ENCODE data around the gene GPR176.

DNA sequence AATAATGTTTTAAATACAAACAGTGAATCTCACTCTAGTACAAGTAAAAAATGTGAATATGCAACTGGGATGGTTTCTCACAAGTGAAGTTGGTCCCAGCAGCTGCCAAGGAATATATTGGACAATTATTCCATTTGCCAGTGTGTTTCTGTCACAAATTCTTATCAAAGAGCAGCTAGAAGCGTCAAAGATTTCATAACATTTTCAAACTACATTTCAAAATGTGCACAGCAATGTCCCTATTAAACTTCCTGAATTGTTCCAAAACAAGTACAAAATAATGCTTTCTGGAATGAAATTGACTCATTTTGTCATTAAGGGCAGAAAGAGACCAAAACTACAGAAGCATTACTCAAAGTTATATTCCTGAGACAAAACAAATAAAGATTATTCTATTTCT lies 38.3 kb downstream of the GPR176 start:
- TF ChIP-seq, protein P1, sequence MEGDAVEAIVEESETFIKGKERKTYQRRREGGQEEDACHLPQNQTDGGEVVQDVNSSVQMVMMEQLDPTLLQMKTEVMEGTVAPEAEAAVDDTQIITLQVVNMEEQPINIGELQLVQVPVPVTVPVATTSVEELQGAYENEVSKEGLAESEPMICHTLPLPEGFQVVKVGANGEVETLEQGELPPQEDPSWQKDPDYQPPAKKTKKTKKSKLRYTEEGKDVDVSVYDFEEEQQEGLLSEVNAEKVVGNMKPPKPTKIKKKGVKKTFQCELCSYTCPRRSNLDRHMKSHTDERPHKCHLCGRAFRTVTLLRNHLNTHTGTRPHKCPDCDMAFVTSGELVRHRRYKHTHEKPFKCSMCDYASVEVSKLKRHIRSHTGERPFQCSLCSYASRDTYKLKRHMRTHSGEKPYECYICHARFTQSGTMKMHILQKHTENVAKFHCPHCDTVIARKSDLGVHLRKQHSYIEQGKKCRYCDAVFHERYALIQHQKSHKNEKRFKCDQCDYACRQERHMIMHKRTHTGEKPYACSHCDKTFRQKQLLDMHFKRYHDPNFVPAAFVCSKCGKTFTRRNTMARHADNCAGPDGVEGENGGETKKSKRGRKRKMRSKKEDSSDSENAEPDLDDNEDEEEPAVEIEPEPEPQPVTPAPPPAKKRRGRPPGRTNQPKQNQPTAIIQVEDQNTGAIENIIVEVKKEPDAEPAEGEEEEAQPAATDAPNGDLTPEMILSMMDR (conservative IDR thresholded peaks at IDR 0.05) = no peak
- no peak for TF ChIP-seq ZFX (IDR thresholded peaks at IDR 0.05)
